Trophoblast cell (in vitro differentiated cells and primary cell): ENCODE measurements around the gene SULT4A1.

Experiments used
- DNase-seq, 2 donors: peaks; one replicate each; pipeline ENCODE4 v3.0.0-alpha.2; 2016
- H2AFZ ChIP-seq: 2 replicates; pipeline ENCODE4 v1.6.1; 2013; ENCODE audit warnings: low read length, moderate library complexity, mild to moderate bottlenecking; ENCODE audit not compliant: insufficient read depth, poor library complexity
- H2AK5ac ChIP-seq: 2 replicates; pipeline ENCODE4 v1.6.1; 2013; ENCODE audit warnings: mild to moderate bottlenecking, low read length
- H2BK120ac ChIP-seq: 2 replicates; pipeline ENCODE4 v1.6.1; 2013; ENCODE audit warnings: low read length, mild to moderate bottlenecking, moderate library complexity; ENCODE audit not compliant: insufficient read depth, poor library complexity
- H2BK12ac ChIP-seq: 2 replicates; pipeline ENCODE4 v1.6.1; 2013; ENCODE audit warnings: mild to moderate bottlenecking, low read length, moderate library complexity
- H2BK5ac ChIP-seq: 2 replicates; pipeline ENCODE4 v1.6.1; 2013; ENCODE audit warnings: low read length, low read depth, moderate library complexity, mild to moderate bottlenecking; ENCODE audit not compliant: poor library complexity
- H3K14ac ChIP-seq: 2 replicates; pipeline ENCODE4 v1.6.1; 2013; ENCODE audit warnings: mild to moderate bottlenecking, low read length
- H3K18ac ChIP-seq: 2 replicates; pipeline ENCODE4 v1.6.1; 2013; ENCODE audit warnings: mild to moderate bottlenecking, low read length
- H3K23ac ChIP-seq: 2 replicates; pipeline ENCODE4 v1.6.1; 2013; ENCODE audit warnings: low read length
- H3K27ac ChIP-seq: 2 replicates; pipeline ENCODE4 v1.5.1; 2013; ENCODE audit warnings: low read depth, mild to moderate bottlenecking, inconsistent platforms, low read length, moderate library complexity
- H3K27me3 ChIP-seq: 2 replicates; pipeline ENCODE4 v1.6.1; 2013; ENCODE audit warnings: inconsistent platforms, mild to moderate bottlenecking, low read length, moderate library complexity; ENCODE audit not compliant: insufficient read depth
- H3K36me3 ChIP-seq, 2 experiments: 1 replicate in 1 of 2; 2 replicates in 1 of 2; pipeline ENCODE4 v1.6.1; 2013; ENCODE audit warnings: low read length in 2 of 2, mild to moderate bottlenecking in 2 of 2, moderate library complexity in 1 of 2; ENCODE audit not compliant: insufficient read depth in 2 of 2, control insufficient read depth in 1 of 2
- H3K4ac ChIP-seq: 2 replicates; pipeline ENCODE4 v1.6.1; 2013; ENCODE audit warnings: low read depth, mild to moderate bottlenecking, low read length, moderate library complexity
- H3K4me1 ChIP-seq, 2 experiments: 1 replicate in 1 of 2; 2 replicates in 1 of 2; pipeline ENCODE4 v1.6.1; 2013; ENCODE audit warnings: low read length in 2 of 2, mild to moderate bottlenecking in 2 of 2, moderate library complexity in 1 of 2; ENCODE audit not compliant: insufficient read depth in 2 of 2, control insufficient read depth in 1 of 2
- H3K4me2 ChIP-seq: 2 replicates; pipeline ENCODE4 v1.6.1; 2013; ENCODE audit warnings: inconsistent platforms, mild to moderate bottlenecking, low read length, moderate library complexity
- H3K4me3 ChIP-seq: 2 replicates; pipeline ENCODE4 v1.5.1; 2013; ENCODE audit warnings: mild to moderate bottlenecking, low read depth, low read length, inconsistent platforms
- H3K79me1 ChIP-seq: one replicate; pipeline ENCODE4 v1.6.1; 2013; ENCODE audit warnings: low read length
- H3K79me2 ChIP-seq: 2 replicates; pipeline ENCODE4 v1.6.1; 2013; ENCODE audit warnings: low read length, mild to moderate bottlenecking; ENCODE audit not compliant: control insufficient read depth, insufficient read depth, poor library complexity
- H3K9ac ChIP-seq: 2 replicates; pipeline ENCODE4 v1.6.1; 2013; ENCODE audit warnings: mild to moderate bottlenecking, low read length
- H3K9me3 ChIP-seq: 2 replicates; pipeline ENCODE4 v1.6.1; 2013; ENCODE audit warnings: low read depth, mild to moderate bottlenecking, control low read depth, inconsistent platforms, low read length; ENCODE audit not compliant: insufficient read depth
- H4K12ac ChIP-seq: 2 replicates; pipeline ENCODE4 v1.6.1; 2013; ENCODE audit warnings: low read depth, mild to moderate bottlenecking, low read length, moderate library complexity
- H4K8ac ChIP-seq: 2 replicates; pipeline ENCODE4 v1.6.1; 2013; ENCODE audit warnings: low read depth, mild to moderate bottlenecking, low read length, moderate library complexity
- H4K91ac ChIP-seq: one replicate; pipeline ENCODE4 v1.6.1; 2013; ENCODE audit warnings: low read depth, mild to moderate bottlenecking, low read length, moderate library complexity
- WGBS: extraction: QIAGEN DNeasy Blood & Tissue Kit; methylation state at CpG from one replicate; pipeline ENCODE4 v1.1.7; 2013; ENCODE audit warnings: missing lambda C conversion rate; ENCODE audit not compliant: insufficient read length, insufficient coverage; ENCODE audit errors: extremely low coverage; 5-methylcytosine and 5-hydroxymethylcytosine counted together

Gene SULT4A1

GRCh38 chr22:43845981-43846380 is 16.3 kb downstream of the SULT4A1 start:
- H3K9ac ChIP-seq, result no peak overlapping the region
- H3K9me3 ChIP-seq, result peaks cover 6% of the 10 kb centered on the region
- no peak overlapping the region for H4K91ac ChIP-seq
- no peak overlapping the region for H2BK120ac ChIP-seq
- H3K4ac ChIP-seq, result no peak overlapping the region
- H2BK5ac ChIP-seq, result no peak overlapping the region
- no peak overlapping the region for H3K4me2 ChIP-seq
- H3K14ac ChIP-seq, result no peak overlapping the region
- H3K4me3 ChIP-seq, result no peak overlapping the region
- H3K79me2 ChIP-seq, result no peaks in the 10 kb centered on the region
- H2AK5ac ChIP-seq, result no peak overlapping the region
- H3K23ac ChIP-seq, result no peak overlapping the region
- H3K27ac ChIP-seq, result no peak overlapping the region
- H3K27me3 ChIP-seq, result no peaks in the 10 kb centered on the region
- WGBS, result no CpG with 5 or more reads among the region's 11 CpGs
- H4K8ac ChIP-seq, result no peak overlapping the region
- DNase-seq, result no peak
- no peaks in the 10 kb centered on the region for H3K79me1 ChIP-seq
- no peaks in the 10 kb centered on the region for H3K4me1 ChIP-seq
- no peak overlapping the region for H4K12ac ChIP-seq
- no peaks in the 10 kb centered on the region for H3K36me3 ChIP-seq
- H2BK12ac ChIP-seq, result no peak overlapping the region
- no peak overlapping the region for H3K18ac ChIP-seq
- H2AFZ ChIP-seq, result no peak overlapping the region

- no peak overlapping the region for H3K4me3 ChIP-seq
- no peaks in the 10 kb centered on the region for H3K4me1 ChIP-seq
- peaks cover 7% of the 10 kb centered on the region for H3K9me3 ChIP-seq
- no peak overlapping the region for H2AK5ac ChIP-seq
- H3K36me3 ChIP-seq, result no peaks in the 10 kb centered on the region
- H4K91ac ChIP-seq, result no peak overlapping the region
- no peak overlapping the region for H2BK5ac ChIP-seq
- H2BK12ac ChIP-seq, result no peak overlapping the region
- no peak overlapping the region for H2BK120ac ChIP-seq
- WGBS, result no CpG with 5 or more reads among the region's 31 CpGs
- no peak overlapping the region for H3K9ac ChIP-seq
- H3K27ac ChIP-seq, result no peak overlapping the region
- no peak for DNase-seq
- H3K23ac ChIP-seq, result no peak overlapping the region
- H3K4me2 ChIP-seq, result no peak overlapping the region
- no peak overlapping the region for H2AFZ ChIP-seq
- H3K27me3 ChIP-seq, result no peaks in the 10 kb centered on the region
- H3K79me2 ChIP-seq, result no peaks in the 10 kb centered on the region
- no peak overlapping the region for H3K4ac ChIP-seq
- H4K12ac ChIP-seq, result no peak overlapping the region
- no peaks in the 10 kb centered on the region for H3K79me1 ChIP-seq
- H4K8ac ChIP-seq, result no peak overlapping the region
- H3K14ac ChIP-seq, result no peak overlapping the region
- H3K18ac ChIP-seq, result no peak overlapping the region
Measured at GRCh38 chr22:43844560-43845545, 17.5 kb downstream of the SULT4A1 start.

DNA sequence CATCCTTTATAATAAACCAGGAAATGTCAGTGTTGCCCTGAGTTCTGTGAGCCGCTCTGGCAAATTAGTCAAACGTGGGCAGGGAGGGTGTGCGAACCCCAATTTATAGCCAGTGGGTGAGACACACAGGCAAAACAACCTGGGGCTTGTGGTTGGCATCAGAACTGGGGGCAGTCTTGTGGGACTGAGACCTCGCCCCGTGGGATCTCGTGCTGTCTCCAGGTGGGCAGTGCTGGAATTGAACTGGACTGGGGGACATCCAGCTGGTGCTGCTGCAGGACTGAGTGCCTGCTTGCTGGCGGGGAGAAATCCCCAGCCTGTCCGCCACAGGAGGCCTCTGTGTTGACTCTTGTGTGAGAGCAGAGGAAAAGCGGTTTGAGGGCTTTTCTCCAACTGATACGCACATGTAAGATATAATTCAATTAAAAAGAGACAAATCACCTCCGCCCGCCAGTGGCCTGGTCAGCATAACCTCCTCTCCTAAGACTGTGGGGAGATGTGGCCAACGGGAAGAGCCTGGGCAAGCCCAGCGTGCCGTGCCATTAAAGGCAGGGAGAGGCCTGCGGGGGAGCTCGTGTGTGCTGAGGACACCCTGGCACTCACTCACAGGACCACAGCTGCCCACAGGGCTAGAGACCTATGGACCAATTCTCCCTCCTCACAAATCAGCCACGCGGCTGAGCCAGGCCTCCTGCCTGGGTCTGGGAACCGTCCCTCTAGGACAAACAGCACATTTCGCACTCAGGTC is 18.4 kb downstream of the SULT4A1 start:
- Histone ChIP-seq H2BK120ac (no peak overlapping the region), H2BK12ac (no peak overlapping the region), H3K9ac (no peak overlapping the region), H3K14ac (no peak overlapping the region), H3K9me3 (peaks cover 7% of the 10 kb centered on the region), H2AK5ac (no peak overlapping the region), H4K91ac (no peak overlapping the region), H2BK5ac (no peak overlapping the region), H3K23ac (no peak overlapping the region), H3K36me3 (no peaks in the 10 kb centered on the region), H3K18ac (no peak overlapping the region), H3K79me2 (no peaks in the 10 kb centered on the region), H3K79me1 (no peaks in the 10 kb centered on the region), H2AFZ (no peak overlapping the region), H3K27me3 (no peaks in the 10 kb centered on the region), H3K4me3 (no peak overlapping the region), H3K4ac (no peak overlapping the region), H3K4me1 (no peaks in the 10 kb centered on the region), H3K27ac (no peak overlapping the region), H4K12ac (no peak overlapping the region), H3K4me2 (no peak overlapping the region), H4K8ac (no peak overlapping the region)
- no peak for DNase-seq
- no CpG with 5 or more reads among the region's 21 CpGs for WGBS

GRCh38 chr22:43841742-43842141 is 20.6 kb downstream of the SULT4A1 start:
- H3K4me1 ChIP-seq, result no peaks in the 10 kb centered on the region
- H3K4me3 ChIP-seq, result no peak overlapping the region
- H3K27ac ChIP-seq, result no peak overlapping the region
- no peak overlapping the region for H2AK5ac ChIP-seq
- H4K91ac ChIP-seq, result no peak overlapping the region
- H3K36me3 ChIP-seq, result no peaks in the 10 kb centered on the region
- no peak overlapping the region for H4K8ac ChIP-seq
- H3K27me3 ChIP-seq, result no peaks in the 10 kb centered on the region
- H2BK5ac ChIP-seq, result no peak overlapping the region
- no peak overlapping the region for H3K23ac ChIP-seq
- no peaks in the 10 kb centered on the region for H3K79me2 ChIP-seq
- H2BK12ac ChIP-seq, result no peak overlapping the region
- no peak overlapping the region for H3K4me2 ChIP-seq
- no peak overlapping the region for H3K4ac ChIP-seq
- H3K79me1 ChIP-seq, result no peaks in the 10 kb centered on the region
- WGBS, result no CpG with 5 or more reads among the region's 21 CpGs
- no peak overlapping the region for H3K9ac ChIP-seq
- peaks cover 4% of the 10 kb centered on the region for H3K9me3 ChIP-seq
- no peak overlapping the region for H3K18ac ChIP-seq
- H2BK120ac ChIP-seq, result no peak overlapping the region
- no peak overlapping the region for H2AFZ ChIP-seq
- H4K12ac ChIP-seq, result no peak overlapping the region
- H3K14ac ChIP-seq, result no peak overlapping the region
- DNase-seq, result no peak
